ENCODE data around the gene XYLB.

Gene XYLB

GRCh38 chr3:38361496-38361895 lies 14.9 kb downstream of the XYLB start:
- Histone ChIP-seq H3K36me3 (replicated peaks) (peaks cover 50% of the 10 kb centered on the region), H3K27me3 (ENCODE audit: low read depth) (no peaks in the 10 kb centered on the region), H3K4me1 (no peaks in the 10 kb centered on the region), H3K9me3 (no peaks in the 10 kb centered on the region), H3K4me3 (no peak overlapping the region)
- DNase-seq (ENCODE audit: low spot score in 2 of 2): no peak
- in situ Hi-C loops (cut with MboI; ENCODE audit: low sequenced_read_pairs): no loop called here

GRCh38 chr3:38362825-38363224 lies 16.2 kb downstream of the XYLB start:
- in situ Hi-C loops (cut with MboI; ENCODE audit: low sequenced_read_pairs): no loop called here
- no peaks in the 10 kb centered on the region for H3K27me3 ChIP-seq (ENCODE audit: low read depth)

GRCh38 chr3:38364721-38365400 lies 18.3 kb downstream of the XYLB start:
- no peak overlapping the region for H3K4me3 ChIP-seq
- H3K9me3 ChIP-seq: no peaks in the 10 kb centered on the region
- in situ Hi-C loops (cut with MboI; ENCODE audit: low sequenced_read_pairs): no loop called here
- peaks cover 60% of the 10 kb centered on the region for H3K36me3 ChIP-seq (replicated peaks)
- H3K4me1 ChIP-seq: no peaks in the 10 kb centered on the region
- no peak for DNase-seq (ENCODE audit: low spot score in 2 of 2)
- no peaks in the 10 kb centered on the region for H3K27me3 ChIP-seq (ENCODE audit: low read depth)

More at GRCh38 chr3:38362825-38363224, 16.2 kb downstream of the XYLB start:
- no peaks in the 10 kb centered on the region for H3K9me3 ChIP-seq
- no peaks in the 10 kb centered on the region for H3K4me1 ChIP-seq
- peaks cover 50% of the 10 kb centered on the region for H3K36me3 ChIP-seq (replicated peaks)
- DNase-seq (ENCODE audit: low spot score in 2 of 2): no peak
- H3K4me3 ChIP-seq: no peak overlapping the region

GRCh38 chr3:38365469-38366062 lies 19.0 kb downstream of the XYLB start:
- in situ Hi-C loops (cut with MboI; ENCODE audit: low sequenced_read_pairs): no loop called here

GRCh38 chr3:38366082-38366481 lies 19.5 kb downstream of the XYLB start:
- no peak for DNase-seq (ENCODE audit: low spot score in 2 of 2)
- H3K9me3 ChIP-seq: no peaks in the 10 kb centered on the region
- in situ Hi-C loops (cut with MboI; ENCODE audit: low sequenced_read_pairs): no loop called here
- no peaks in the 10 kb centered on the region for H3K4me1 ChIP-seq
- no peaks in the 10 kb centered on the region for H3K27me3 ChIP-seq (ENCODE audit: low read depth)
- peaks cover 60% of the 10 kb centered on the region for H3K36me3 ChIP-seq (replicated peaks)
- H3K4me3 ChIP-seq: no peak overlapping the region

More at GRCh38 chr3:38365469-38366062, 19.0 kb downstream of the XYLB start:
- no peak for DNase-seq (ENCODE audit: low spot score in 2 of 2)
- Histone ChIP-seq H3K4me3 (no peak overlapping the region), H3K27me3 (ENCODE audit: low read depth) (no peaks in the 10 kb centered on the region), H3K9me3 (no peaks in the 10 kb centered on the region), H3K4me1 (no peaks in the 10 kb centered on the region), H3K36me3 (replicated peaks) (peaks cover 57% of the 10 kb centered on the region)

DNA sequence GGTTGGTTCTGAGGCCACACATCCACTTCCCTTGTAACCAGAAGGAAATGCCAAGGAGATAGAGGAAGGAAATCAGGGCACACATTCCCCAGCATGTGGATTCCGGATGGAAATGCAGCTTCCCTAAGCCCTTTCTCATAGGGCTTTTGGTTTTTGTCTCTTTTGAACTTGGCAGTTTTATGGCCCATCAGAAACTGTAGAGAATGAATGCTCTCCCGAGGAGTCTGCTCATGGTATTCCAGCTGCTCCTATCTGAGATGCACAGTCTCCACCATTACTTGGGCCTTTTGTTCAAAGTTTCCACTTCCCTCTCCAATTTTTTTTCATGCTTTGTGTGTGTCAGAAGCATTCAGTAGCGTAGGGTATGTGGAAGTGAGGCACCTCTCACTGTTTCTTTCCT lies 21.2 kb downstream of the XYLB start:
- Histone ChIP-seq H3K27me3 (ENCODE audit: low read depth) (no peaks in the 10 kb centered on the region), H3K9me3 (no peaks in the 10 kb centered on the region), H3K4me1 (no peaks in the 10 kb centered on the region), H3K36me3 (replicated peaks) (peaks cover 62% of the 10 kb centered on the region), H3K4me3 (no peak overlapping the region)
- in situ Hi-C loops (cut with MboI; ENCODE audit: low sequenced_read_pairs): no loop called here
- no peak for DNase-seq (ENCODE audit: low spot score in 2 of 2)

GRCh38 chr3:38368238-38368637 lies 21.7 kb downstream of the XYLB start:
- Histone ChIP-seq H3K9me3 (no peaks in the 10 kb centered on the region), H3K4me1 (no peaks in the 10 kb centered on the region), H3K4me3 (no peak overlapping the region), H3K27me3 (ENCODE audit: low read depth) (no peaks in the 10 kb centered on the region), H3K36me3 (replicated peaks) (peaks cover 62% of the 10 kb centered on the region)
- no peak for DNase-seq (ENCODE audit: low spot score in 2 of 2)
- in situ Hi-C loops (cut with MboI; ENCODE audit: low sequenced_read_pairs): no loop called here

GRCh38 chr3:38369186-38369585 lies 22.6 kb downstream of the XYLB start:
- in situ Hi-C loops (cut with MboI; ENCODE audit: low sequenced_read_pairs): no loop called here
- Histone ChIP-seq H3K9me3 (no peaks in the 10 kb centered on the region), H3K4me3 (no peak overlapping the region), H3K4me1 (no peaks in the 10 kb centered on the region), H3K27me3 (ENCODE audit: low read depth) (no peaks in the 10 kb centered on the region), H3K36me3 (replicated peaks) (peaks cover 69% of the 10 kb centered on the region)
- DNase-seq (ENCODE audit: low spot score in 2 of 2): no peak

DNA sequence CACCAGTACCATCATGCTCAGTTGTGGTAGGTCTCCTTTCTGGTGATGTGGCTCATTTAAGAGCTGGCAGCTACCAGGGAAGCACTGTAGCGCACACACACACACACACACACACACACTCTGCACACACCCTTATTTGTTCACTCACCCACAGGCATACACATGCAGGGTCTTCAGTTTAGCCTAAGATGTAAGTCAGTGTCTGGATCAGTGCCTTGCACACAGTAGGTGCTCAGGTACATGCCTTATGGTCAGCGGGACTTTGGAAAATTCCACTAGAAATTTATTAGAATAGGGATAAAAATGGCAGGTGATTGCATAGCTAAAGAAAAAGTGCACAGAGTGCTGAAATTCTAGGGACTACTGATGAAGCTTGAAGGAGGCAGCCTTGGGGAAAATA lies 23.6 kb downstream of the XYLB start:
- Histone ChIP-seq H3K27me3 (ENCODE audit: low read depth) (no peaks in the 10 kb centered on the region), H3K36me3 (replicated peaks) (peaks cover 72% of the 10 kb centered on the region), H3K4me3 (no peak overlapping the region), H3K4me1 (no peaks in the 10 kb centered on the region), H3K9me3 (no peaks in the 10 kb centered on the region)
- DNase-seq (ENCODE audit: low spot score in 2 of 2): no peak
- in situ Hi-C loops (cut with MboI; ENCODE audit: low sequenced_read_pairs): no loop called here

GRCh38 chr3:38370861-38371260 lies 24.3 kb downstream of the XYLB start:
- no peak overlapping the region for H3K4me3 ChIP-seq
- H3K27me3 ChIP-seq (ENCODE audit: low read depth): no peaks in the 10 kb centered on the region
- in situ Hi-C loops (cut with MboI; ENCODE audit: low sequenced_read_pairs): no loop called here
- no peaks in the 10 kb centered on the region for H3K4me1 ChIP-seq
- H3K9me3 ChIP-seq: no peaks in the 10 kb centered on the region
- DNase-seq (ENCODE audit: low spot score in 2 of 2): no peak
- peaks cover 68% of the 10 kb centered on the region for H3K36me3 ChIP-seq (replicated peaks)

GRCh38 chr3:38371541-38372213 lies 25.1 kb downstream of the XYLB start:
- no peak for DNase-seq (ENCODE audit: low spot score in 2 of 2)
- H3K9me3 ChIP-seq: no peaks in the 10 kb centered on the region
- H3K4me3 ChIP-seq: no peak overlapping the region
- H3K27me3 ChIP-seq (ENCODE audit: low read depth): no peaks in the 10 kb centered on the region
- in situ Hi-C loops (cut with MboI; ENCODE audit: low sequenced_read_pairs): no loop called here
- H3K4me1 ChIP-seq: no peaks in the 10 kb centered on the region
- peaks cover 69% of the 10 kb centered on the region for H3K36me3 ChIP-seq (replicated peaks)

- H3K36me3 ChIP-seq (replicated peaks): peaks cover 69% of the 10 kb centered on the region
Observed at GRCh38 chr3:38372214-38372601, 25.6 kb downstream of the XYLB start.

GRCh38 chr3:38374221-38374620 lies 27.6 kb downstream of the XYLB start:
- in situ Hi-C loops (cut with MboI; ENCODE audit: low sequenced_read_pairs): no loop called here
- H3K4me1 ChIP-seq: no peaks in the 10 kb centered on the region
- peaks cover 67% of the 10 kb centered on the region for H3K36me3 ChIP-seq (replicated peaks)
- DNase-seq (ENCODE audit: low spot score in 2 of 2): no peak
- H3K4me3 ChIP-seq: no peak overlapping the region
- H3K9me3 ChIP-seq: no peaks in the 10 kb centered on the region
- no peaks in the 10 kb centered on the region for H3K27me3 ChIP-seq (ENCODE audit: low read depth)

More at GRCh38 chr3:38372214-38372601, 25.6 kb downstream of the XYLB start:
- H3K4me3 ChIP-seq: no peak overlapping the region
- no peaks in the 10 kb centered on the region for H3K27me3 ChIP-seq (ENCODE audit: low read depth)
- no peak for DNase-seq (ENCODE audit: low spot score in 2 of 2)
- in situ Hi-C loops (cut with MboI; ENCODE audit: low sequenced_read_pairs): no loop called here
- H3K9me3 ChIP-seq: no peaks in the 10 kb centered on the region
- H3K4me1 ChIP-seq: no peaks in the 10 kb centered on the region

DNA sequence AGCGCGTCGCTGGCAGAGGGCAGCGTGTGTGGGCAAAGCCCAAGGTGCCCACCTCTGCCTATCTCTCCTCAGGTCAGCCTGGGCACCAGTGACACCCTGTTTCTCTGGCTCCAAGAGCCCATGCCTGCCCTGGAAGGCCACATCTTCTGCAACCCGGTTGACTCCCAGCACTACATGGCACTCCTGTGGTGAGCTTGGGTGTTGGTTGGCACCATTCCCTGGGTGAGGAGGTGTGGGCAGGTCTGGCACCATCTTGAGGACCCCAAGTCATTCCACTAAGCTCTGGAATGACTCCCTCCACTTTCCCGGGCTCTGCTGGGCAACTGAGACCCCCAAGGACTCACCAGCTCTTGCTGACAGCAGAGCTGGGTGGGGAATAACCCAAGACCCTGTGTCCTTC lies 28.5 kb downstream of the XYLB start:
- in situ Hi-C loops (cut with MboI; ENCODE audit: low sequenced_read_pairs): no loop called here
- H3K4me1 ChIP-seq: no peaks in the 10 kb centered on the region
- H3K27me3 ChIP-seq (ENCODE audit: low read depth): no peaks in the 10 kb centered on the region
- peaks cover 72% of the 10 kb centered on the region for H3K36me3 ChIP-seq (replicated peaks)
- H3K9me3 ChIP-seq: no peaks in the 10 kb centered on the region
- H3K4me3 ChIP-seq: no peak overlapping the region
- DNase-seq (ENCODE audit: low spot score in 2 of 2): no peak

All from HAP-1 (cell line).